Mesenchymal stem cell (in vitro differentiated cells and primary cell): ENCODE data around the gene RUNX1.
A peak's percentile ranks its signal among the peaks of the same experiment; 100 is the strongest.

ENCODE experiments used
- DNase-seq: peaks from one replicate; pipeline ENCODE4 v3.0.0-alpha.2; 2013
- H2AFZ ChIP-seq: one replicate; pipeline ENCODE4 v1.6.1; 2013; ENCODE audit warnings: low read depth, mild to moderate bottlenecking, control low read depth, inconsistent platforms, low read length, moderate library complexity
- H2AK5ac ChIP-seq: 2 replicates; pipeline ENCODE4 v1.6.1; 2013; ENCODE audit warnings: low read length, moderate library complexity, mild to moderate bottlenecking, inconsistent platforms; ENCODE audit not compliant: severe bottlenecking
- H2BK120ac ChIP-seq: one replicate; pipeline ENCODE4 v1.6.1; 2013; ENCODE audit warnings: low read depth, mild to moderate bottlenecking, inconsistent platforms, low read length, moderate library complexity
- H2BK12ac ChIP-seq, 2 experiments: one replicate each; pipeline ENCODE4 v1.6.1; 2013; ENCODE audit warnings: inconsistent platforms in 2 of 2, low read length in 2 of 2, mild to moderate bottlenecking in 2 of 2, moderate library complexity in 2 of 2, control low read depth in 1 of 2
- H2BK15ac ChIP-seq: one replicate; pipeline ENCODE4 v1.6.1; 2013; ENCODE audit warnings: mild to moderate bottlenecking, low read depth, inconsistent platforms; ENCODE audit not compliant: poor library complexity, severe bottlenecking
- H2BK5ac ChIP-seq: 2 replicates; pipeline ENCODE4 v1.6.1; 2013; ENCODE audit warnings: low read depth, mild to moderate bottlenecking, low read length, control low read depth, inconsistent platforms; ENCODE audit not compliant: poor library complexity, severe bottlenecking
- H3K14ac ChIP-seq, 2 experiments: one replicate each; pipeline ENCODE4 v1.6.1; 2013; ENCODE audit warnings: inconsistent platforms in 2 of 2, low read length in 2 of 2, control low read depth in 1 of 2, mild to moderate bottlenecking in 1 of 2, moderate library complexity in 1 of 2
- H3K18ac ChIP-seq, 2 experiments: one replicate each; pipeline ENCODE4 v1.6.1; 2013; ENCODE audit warnings: inconsistent platforms in 2 of 2, low read length in 2 of 2, control low read depth in 1 of 2, low read depth in 1 of 2, mild to moderate bottlenecking in 1 of 2
- H3K23ac ChIP-seq, 2 experiments: one replicate each; pipeline ENCODE4 v1.6.1; 2013; ENCODE audit warnings: inconsistent platforms in 2 of 2, low read length in 2 of 2, mild to moderate bottlenecking in 2 of 2, moderate library complexity in 2 of 2, control low read depth in 1 of 2
- H3K27ac ChIP-seq: 2 replicates; pipeline ENCODE4 v1.5.1; 2013; ENCODE audit warnings: mild to moderate bottlenecking, moderate library complexity, low read length, control low read depth, inconsistent platforms; ENCODE audit not compliant: poor library complexity, severe bottlenecking
- H3K27me3 ChIP-seq, 2 experiments: 2 replicates each; pipeline versions ENCODE4 v1.6.1 to v1.7.0; 2013; ENCODE audit warnings: low read length in 2 of 2, mild to moderate bottlenecking in 2 of 2, moderate library complexity in 2 of 2, control low read depth in 1 of 2, inconsistent platforms in 1 of 2; ENCODE audit not compliant: control insufficient read depth in 1 of 2, insufficient read depth in 1 of 2
- H3K36me3 ChIP-seq, 2 experiments: 2 replicates each; pipeline versions ENCODE4 v1.6.1 to v1.7.0; 2013; ENCODE audit warnings: low read length in 2 of 2, control low read depth in 1 of 2, inconsistent platforms in 1 of 2, low read depth in 1 of 2, mild to moderate bottlenecking in 1 of 2; ENCODE audit not compliant: insufficient read depth in 2 of 2, control insufficient read depth in 1 of 2
- H3K4ac ChIP-seq, 2 experiments: one replicate each; pipeline ENCODE4 v1.6.1; 2013; ENCODE audit warnings: inconsistent platforms in 2 of 2, low read length in 2 of 2, mild to moderate bottlenecking in 2 of 2, moderate library complexity in 2 of 2, control low read depth in 1 of 2, low read depth in 1 of 2
- H3K4me1 ChIP-seq: 2 replicates; pipeline ENCODE4 v1.6.1; 2013; ENCODE audit warnings: low read depth, low read length, control low read depth; ENCODE audit not compliant: control insufficient read depth, insufficient read depth
- H3K4me2 ChIP-seq: 2 replicates; pipeline ENCODE4 v1.6.1; 2013; ENCODE audit warnings: low read length, mild to moderate bottlenecking, inconsistent platforms; ENCODE audit not compliant: poor library complexity, severe bottlenecking
- H3K4me3 ChIP-seq, 2 experiments: 2 replicates each; pipeline versions ENCODE4 v1.5.1 to v1.7.0; 2013; ENCODE audit warnings: low read length in 2 of 2, mild to moderate bottlenecking in 2 of 2, control low read depth in 1 of 2, low read depth in 1 of 2; ENCODE audit not compliant: insufficient read depth in 1 of 2
- H3K79me1 ChIP-seq: replicated peaks from 2 replicates; pipeline ENCODE4 v1.6.1; 2013; ENCODE audit warnings: mild to moderate bottlenecking, control low read depth, low read length, inconsistent platforms; ENCODE audit not compliant: poor library complexity, severe bottlenecking
- H3K9ac ChIP-seq: 2 replicates; pipeline ENCODE4 v1.7.0; 2013; ENCODE audit warnings: mild to moderate bottlenecking, low read length, moderate library complexity
- H3K9me3 ChIP-seq: 2 replicates; pipeline ENCODE4 v1.7.0; 2013; ENCODE audit warnings: mild to moderate bottlenecking, low read length; ENCODE audit not compliant: control insufficient read depth
- H4K8ac ChIP-seq: one replicate; pipeline ENCODE4 v1.6.1; 2013; ENCODE audit warnings: inconsistent platforms, mild to moderate bottlenecking, low read length, moderate library complexity
- H4K91ac ChIP-seq: one replicate; pipeline ENCODE4 v1.6.1; 2013; ENCODE audit warnings: mild to moderate bottlenecking, low read length, inconsistent platforms
- WGBS: methylation state at CpG from one replicate; pipeline ENCODE4 v1.1.7; 2013; ENCODE audit warnings: mixed read lengths; 5-methylcytosine and 5-hydroxymethylcytosine counted together

RUNX1 gene

DNA sequence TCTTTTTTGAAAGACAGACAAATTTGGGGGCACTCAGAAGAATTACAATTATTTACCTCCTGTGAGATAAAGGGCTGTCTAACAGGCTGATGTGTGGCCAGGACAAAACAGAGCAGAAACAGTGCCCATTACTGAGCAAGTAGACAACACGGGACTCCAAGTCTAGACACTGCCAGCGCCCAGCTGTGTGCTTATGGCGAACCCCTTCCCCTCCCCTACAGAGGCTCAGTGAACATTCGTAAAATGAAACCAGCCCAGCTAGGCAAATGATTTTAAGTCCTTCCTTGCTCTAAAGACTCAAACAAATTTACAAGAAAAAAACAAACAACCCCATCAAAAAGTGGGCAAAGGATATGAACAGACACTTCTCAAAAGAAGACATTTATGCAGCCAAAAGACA lies 91.1 kb downstream of the RUNX1 start:
- Histone ChIP-seq H2BK5ac (no peak overlapping the region), H2BK12ac (no peak overlapping the region), H3K79me1 (peaks cover 14% of the 10 kb centered on the region), H3K4me2 (no peak overlapping the region), H2BK15ac (no peak overlapping the region), H3K9ac (no peak overlapping the region), H3K9me3 (no peaks in the 10 kb centered on the region), H3K14ac (no peak overlapping the region), H2BK120ac (no peak overlapping the region), H4K8ac (peak overlapping the region; percentile 54), H3K4me1 (no peaks in the 10 kb centered on the region), H3K4me3 (no peak overlapping the region), H2AK5ac (no peak overlapping the region), H3K27ac (no peak overlapping the region), H3K23ac (no peak overlapping the region), H2AFZ (no peak overlapping the region), H3K18ac (no peak overlapping the region), H3K36me3 (peaks cover 0 to 2% of the 10 kb centered on the region in 2 experiments), H3K4ac (no peak overlapping the region), H4K91ac (peak overlapping the region; percentile 61), H3K27me3 (no peaks in the 10 kb centered on the region)
- 97% methylated on average over 4 of the region's 4 CpGs for WGBS
- no peak for DNase-seq

DNA sequence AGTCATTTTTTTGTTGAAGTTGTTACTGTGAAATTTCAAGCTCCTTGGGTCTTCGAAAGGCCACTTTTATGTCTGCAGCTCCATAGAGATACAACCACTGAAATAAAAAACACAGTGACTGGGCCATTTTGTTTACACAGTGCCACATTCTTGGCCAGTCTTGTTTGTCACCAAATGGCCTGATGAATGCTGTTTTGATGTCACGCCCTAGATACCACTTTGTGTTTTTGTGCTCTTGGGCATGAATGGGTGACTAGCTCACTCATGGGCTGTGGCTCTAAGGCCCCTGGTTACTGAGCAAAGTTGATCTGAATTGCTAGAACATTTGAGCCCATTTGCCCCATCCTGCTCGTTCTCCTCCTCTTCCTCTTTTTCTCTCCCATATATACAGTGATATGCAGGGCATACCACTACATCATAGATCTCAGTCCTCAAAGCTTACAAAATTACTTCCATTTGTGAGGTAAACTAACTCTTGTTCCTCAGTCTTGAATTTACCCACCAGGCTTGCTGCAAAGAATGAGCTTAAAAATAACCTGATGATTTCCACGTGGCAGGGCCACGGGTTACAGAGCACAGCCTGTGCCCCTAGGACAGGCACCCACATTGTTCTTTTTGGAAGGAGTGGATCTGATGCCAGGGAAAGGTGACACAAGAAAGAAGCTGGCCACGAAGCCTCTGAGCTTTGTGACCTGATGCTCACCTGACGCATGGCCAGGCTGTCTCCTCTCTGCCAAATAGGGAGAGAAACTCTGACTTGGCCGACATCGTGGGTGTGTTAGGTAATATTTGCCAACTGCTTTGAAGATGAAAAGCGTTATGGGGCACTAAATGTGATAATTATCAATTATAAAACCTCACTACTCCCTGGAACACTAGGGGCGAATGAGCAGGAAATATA lies 92.4 kb downstream of the RUNX1 start:
- H3K4me2 ChIP-seq, result no peak overlapping the region
- H2BK12ac ChIP-seq, result peak overlapping the region in 1 of 2 experiments; percentile 50
- H2BK5ac ChIP-seq, result no peak overlapping the region
- no peak overlapping the region for H3K23ac ChIP-seq
- no peak overlapping the region for H3K27ac ChIP-seq
- H3K79me1 ChIP-seq, result peaks cover 14% of the 10 kb centered on the region
- H3K14ac ChIP-seq, result no peak overlapping the region
- DNase-seq, result no peak
- H3K9me3 ChIP-seq, result no peaks in the 10 kb centered on the region
- no peak overlapping the region for H4K8ac ChIP-seq
- H3K36me3 ChIP-seq, result no peaks in the 10 kb centered on the region
- WGBS, result 97% methylated on average over 9 of the region's 11 CpGs
- no peak overlapping the region for H2AK5ac ChIP-seq
- peak overlapping the region; percentile 72 for H4K91ac ChIP-seq
- no peaks in the 10 kb centered on the region for H3K4me1 ChIP-seq
- no peak overlapping the region for H3K9ac ChIP-seq
- no peak overlapping the region for H2AFZ ChIP-seq
- no peak overlapping the region for H3K4me3 ChIP-seq
- no peak overlapping the region for H3K18ac ChIP-seq
- H3K27me3 ChIP-seq, result no peaks in the 10 kb centered on the region
- no peak overlapping the region for H2BK15ac ChIP-seq
- no peak overlapping the region for H3K4ac ChIP-seq
- H2BK120ac ChIP-seq, result no peak overlapping the region

DNA sequence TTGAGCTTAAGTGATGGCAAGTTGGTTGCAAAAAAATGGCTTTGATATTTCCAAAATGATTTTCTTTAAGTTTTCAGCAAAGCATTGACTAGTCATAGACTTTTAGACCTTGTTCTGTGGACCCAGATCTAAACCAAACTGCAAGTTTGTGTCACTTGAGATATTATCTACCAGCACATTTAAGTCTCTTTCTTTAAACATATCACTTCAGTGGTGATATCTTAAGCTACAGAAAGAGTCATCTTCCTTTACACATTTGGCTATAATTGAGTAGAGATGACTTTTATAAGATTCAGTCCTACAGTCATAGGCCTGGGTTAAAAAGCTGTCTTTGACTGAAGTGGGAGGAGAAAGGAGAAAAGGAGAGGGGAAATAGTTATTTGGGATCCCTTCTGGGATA lies 95.2 kb downstream of the RUNX1 start:
- Histone ChIP-seq H3K9ac (no peak overlapping the region), H3K4me3 (no peak overlapping the region), H3K4me2 (no peak overlapping the region), H2AFZ (no peak overlapping the region), H4K91ac (no peak overlapping the region), H2BK15ac (no peak overlapping the region), H3K27me3 (no peaks in the 10 kb centered on the region), H2BK5ac (no peak overlapping the region), H3K27ac (no peak overlapping the region), H3K23ac (no peak overlapping the region), H3K18ac (no peak overlapping the region), H3K14ac (no peak overlapping the region), H3K4me1 (peaks cover 6% of the 10 kb centered on the region), H2BK120ac (no peak overlapping the region), H2AK5ac (no peak overlapping the region), H4K8ac (no peak overlapping the region), H2BK12ac (no peak overlapping the region), H3K4ac (no peak overlapping the region), H3K36me3 (no peaks in the 10 kb centered on the region), H3K9me3 (no peaks in the 10 kb centered on the region), H3K79me1 (peaks cover 12% of the 10 kb centered on the region)
- no peak for DNase-seq

DNA sequence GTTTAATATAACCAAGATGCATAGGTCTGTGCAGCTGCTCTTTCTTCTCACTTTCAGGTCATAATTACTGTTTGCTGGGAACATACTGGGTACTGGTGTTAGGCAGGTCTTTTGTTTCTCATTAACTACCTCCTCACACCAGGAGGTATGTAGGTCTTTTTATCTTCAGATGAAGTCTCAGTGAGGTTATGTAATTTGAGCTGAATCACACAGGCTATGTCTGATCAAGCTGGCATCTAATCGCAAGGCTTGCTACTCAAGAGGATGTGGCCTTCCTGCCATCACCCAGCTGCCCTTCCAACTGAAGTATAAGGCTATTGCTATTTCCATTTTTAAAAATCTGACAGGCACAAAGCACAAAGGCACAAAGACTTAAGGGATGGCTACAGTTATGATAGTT lies 96.4 kb downstream of the RUNX1 start:
- Histone ChIP-seq H2BK5ac (no peak overlapping the region), H3K23ac (no peak overlapping the region), H3K27ac (no peak overlapping the region), H2BK120ac (no peak overlapping the region), H3K4me2 (peak overlapping the region; percentile 37), H3K14ac (no peak overlapping the region), H3K36me3 (no peaks in the 10 kb centered on the region), H3K4ac (no peak overlapping the region), H2BK12ac (no peak overlapping the region), H2AK5ac (no peak overlapping the region), H3K27me3 (no peaks in the 10 kb centered on the region), H2AFZ (no peak overlapping the region), H3K4me3 (no peak overlapping the region), H2BK15ac (no peak overlapping the region), H3K4me1 (peaks cover 6% of the 10 kb centered on the region), H3K9me3 (no peaks in the 10 kb centered on the region), H3K18ac (peak overlapping the region in 1 of 2 experiments; percentile 74), H3K9ac (no peak overlapping the region), H3K79me1 (peaks cover 11% of the 10 kb centered on the region), H4K91ac (no peak overlapping the region), H4K8ac (no peak overlapping the region)
- 100% methylated on average over 1 of the region's 1 CpG for WGBS
- DNase-seq, result no peak
